ENCODE results near the gene PCDHGA1.
"Not testable (repeated sequence)": the region's sequence is repeated elsewhere in the genome, so short reads cannot be mapped to it uniquely, and the experiment has no call there.

Gene PCDHGA1

GRCh38 chr5:141371572-141372475 is 41.5 kb downstream of the PCDHGA1 start:
- Histone ChIP-seq H3K9ac (ENCODE audit: low read length) (no peak overlapping the region), H2BK5ac (ENCODE audit: low read depth, low read length, poor library complexity) (no peak overlapping the region), H3K23ac (ENCODE audit: low read length) (no peak overlapping the region), H3K79me1 (ENCODE audit: low read length) (no peaks in the 10 kb centered on the region), H3K27me3 (ENCODE audit: insufficient read depth, low read length) (no peaks in the 10 kb centered on the region), H3K4me1 (ENCODE audit: control insufficient read depth in 1 of 2, insufficient read depth in 2 of 2, low read length in 2 of 2) (no peaks in the 10 kb centered on the region), H4K12ac (ENCODE audit: low read depth, low read length) (no peak overlapping the region), H3K4ac (ENCODE audit: low read depth, low read length) (no peak overlapping the region), H4K91ac (ENCODE audit: low read depth, low read length) (no peak overlapping the region), H3K14ac (ENCODE audit: low read length) (no peak overlapping the region), H2BK12ac (ENCODE audit: low read length) (no peak overlapping the region), H3K4me3 (ENCODE audit: low read depth, low read length) (peak overlapping the region; percentile 13), H2AFZ (ENCODE audit: insufficient read depth, low read length, poor library complexity) (no peak overlapping the region), H3K27ac (ENCODE audit: low read depth, low read length) (no peak overlapping the region), H2BK120ac (ENCODE audit: insufficient read depth, low read length, poor library complexity) (no peak overlapping the region), H2AK5ac (ENCODE audit: low read length) (no peak overlapping the region), H3K18ac (ENCODE audit: low read length) (no peak overlapping the region), H4K8ac (ENCODE audit: low read depth, low read length) (no peak overlapping the region), H3K36me3 (ENCODE audit: control insufficient read depth in 1 of 2, insufficient read depth in 2 of 2, low read length in 2 of 2) (peaks cover 2 to 3% of the 10 kb centered on the region in 2 experiments), H3K4me2 (ENCODE audit: low read length) (no peak overlapping the region), H3K79me2 (ENCODE audit: control insufficient read depth, insufficient read depth, low read length, poor library complexity) (no peaks in the 10 kb centered on the region), H3K9me3 (ENCODE audit: insufficient read depth, low read depth, low read length) (peaks cover 36% of the 10 kb centered on the region)
- no CpG with 5 or more reads among the region's 69 CpGs for WGBS (ENCODE audit: extremely low coverage, insufficient coverage, insufficient read length)
- no peak for DNase-seq

GRCh38 chr5:141373673-141374317 is 43.5 kb downstream of the PCDHGA1 start, which contains the start of gene PCDHGA6:
Gene PCDHGA6, plus strand, starts transcription at chr5:141373891. Its CDS starts 193 bp downstream, at chr5:141374084.
- Histone ChIP-seq H3K23ac (ENCODE audit: low read length) (no peak within 1 kb of the TSS), H2BK5ac (ENCODE audit: low read depth, low read length, poor library complexity) (no peak within 1 kb of the TSS)

GRCh38 chr5:141374627-141375026 is 44.3 kb downstream of the PCDHGA1 start:
- no peak overlapping the region for H3K9ac ChIP-seq (ENCODE audit: low read length)
- H4K91ac ChIP-seq (ENCODE audit: low read depth, low read length): no peak overlapping the region
- peaks cover 2 to 3% of the 10 kb centered on the region in 2 experiments for H3K36me3 ChIP-seq (ENCODE audit: control insufficient read depth in 1 of 2, insufficient read depth in 2 of 2, low read length in 2 of 2)
- no peak overlapping the region for H2BK12ac ChIP-seq (ENCODE audit: low read length)
- no peak overlapping the region for H2BK5ac ChIP-seq (ENCODE audit: low read depth, low read length, poor library complexity)
- no peak for DNase-seq
- no peaks in the 10 kb centered on the region for H3K27me3 ChIP-seq (ENCODE audit: insufficient read depth, low read length)
- no peaks in the 10 kb centered on the region for H3K79me2 ChIP-seq (ENCODE audit: control insufficient read depth, insufficient read depth, low read length, poor library complexity)
- H4K8ac ChIP-seq (ENCODE audit: low read depth, low read length): no peak overlapping the region
- H3K79me1 ChIP-seq (ENCODE audit: low read length): no peaks in the 10 kb centered on the region
- no peak overlapping the region for H3K18ac ChIP-seq (ENCODE audit: low read length)
- H2BK120ac ChIP-seq (ENCODE audit: insufficient read depth, low read length, poor library complexity): no peak overlapping the region
- peaks cover 36% of the 10 kb centered on the region for H3K9me3 ChIP-seq (ENCODE audit: insufficient read depth, low read depth, low read length)
- H3K4me3 ChIP-seq (ENCODE audit: low read depth, low read length): no peak overlapping the region
- H3K4ac ChIP-seq (ENCODE audit: low read depth, low read length): no peak overlapping the region
- H3K23ac ChIP-seq (ENCODE audit: low read length): no peak overlapping the region
- H2AK5ac ChIP-seq (ENCODE audit: low read length): no peak overlapping the region
- no peak overlapping the region for H4K12ac ChIP-seq (ENCODE audit: low read depth, low read length)
- H3K14ac ChIP-seq (ENCODE audit: low read length): no peak overlapping the region
- WGBS (ENCODE audit: extremely low coverage, insufficient coverage, insufficient read length): no CpG with 5 or more reads among the region's 14 CpGs
- no peak overlapping the region for H3K4me2 ChIP-seq (ENCODE audit: low read length)
- H2AFZ ChIP-seq (ENCODE audit: insufficient read depth, low read length, poor library complexity): no peak overlapping the region
- no peaks in the 10 kb centered on the region for H3K4me1 ChIP-seq (ENCODE audit: control insufficient read depth in 1 of 2, insufficient read depth in 2 of 2, low read length in 2 of 2)
- no peak overlapping the region for H3K27ac ChIP-seq (ENCODE audit: low read depth, low read length)

More at GRCh38 chr5:141373673-141374317, 43.5 kb downstream of the PCDHGA1 start, which contains the start of gene PCDHGA6:
- H4K12ac ChIP-seq (ENCODE audit: low read depth, low read length): no peak within 1 kb of the TSS
- H3K9me3 ChIP-seq (ENCODE audit: insufficient read depth, low read depth, low read length): peaks cover 36% of the 10 kb centered on the region
- no peaks in the 10 kb centered on the region for H3K79me2 ChIP-seq (ENCODE audit: control insufficient read depth, insufficient read depth, low read length, poor library complexity)
- H2BK120ac ChIP-seq (ENCODE audit: insufficient read depth, low read length, poor library complexity): no peak within 1 kb of the TSS
- H3K14ac ChIP-seq (ENCODE audit: low read length): no peak within 1 kb of the TSS
- H3K4me3 ChIP-seq (ENCODE audit: low read depth, low read length): peak within 1 kb of the TSS; percentile 3
- H2AK5ac ChIP-seq (ENCODE audit: low read length): no peak within 1 kb of the TSS
- H4K8ac ChIP-seq (ENCODE audit: low read depth, low read length): no peak within 1 kb of the TSS
- no peak within 1 kb of the TSS for H3K4me2 ChIP-seq (ENCODE audit: low read length)
- no peaks in the 10 kb centered on the region for H3K27me3 ChIP-seq (ENCODE audit: insufficient read depth, low read length)
- no peak within 1 kb of the TSS for H3K27ac ChIP-seq (ENCODE audit: low read depth, low read length)
- no peaks in the 10 kb centered on the region for H3K79me1 ChIP-seq (ENCODE audit: low read length)
- no peak within 1 kb of the TSS for H3K18ac ChIP-seq (ENCODE audit: low read length)
- peak in 1 of 2 donors; percentile 29 for DNase-seq
- no peak within 1 kb of the TSS for H3K4ac ChIP-seq (ENCODE audit: low read depth, low read length)
- H2BK12ac ChIP-seq (ENCODE audit: low read length): no peak within 1 kb of the TSS
- H3K9ac ChIP-seq (ENCODE audit: low read length): no peak within 1 kb of the TSS
- no CpG with 5 or more reads among the region's 27 CpGs for WGBS (ENCODE audit: extremely low coverage, insufficient coverage, insufficient read length)
- H4K91ac ChIP-seq (ENCODE audit: low read depth, low read length): no peak within 1 kb of the TSS
- H3K36me3 ChIP-seq (ENCODE audit: control insufficient read depth in 1 of 2, insufficient read depth in 2 of 2, low read length in 2 of 2): peaks cover 2 to 3% of the 10 kb centered on the region in 2 experiments
- H3K4me1 ChIP-seq (ENCODE audit: control insufficient read depth in 1 of 2, insufficient read depth in 2 of 2, low read length in 2 of 2): no peaks in the 10 kb centered on the region
- H2AFZ ChIP-seq (ENCODE audit: insufficient read depth, low read length, poor library complexity): no peak within 1 kb of the TSS

GRCh38 chr5:141375444-141376155 is 45.3 kb downstream of the PCDHGA1 start:
- H3K4me1 ChIP-seq (ENCODE audit: control insufficient read depth in 1 of 2, insufficient read depth in 2 of 2, low read length in 2 of 2); H4K91ac ChIP-seq (ENCODE audit: low read depth, low read length); DNase-seq; H2BK5ac ChIP-seq (ENCODE audit: low read depth, low read length, poor library complexity); H3K4me2 ChIP-seq (ENCODE audit: low read length); H3K14ac ChIP-seq (ENCODE audit: low read length); H4K8ac ChIP-seq (ENCODE audit: low read depth, low read length); H3K27me3 ChIP-seq (ENCODE audit: insufficient read depth, low read length); H2BK12ac ChIP-seq (ENCODE audit: low read length); H3K23ac ChIP-seq (ENCODE audit: low read length); H4K12ac ChIP-seq (ENCODE audit: low read depth, low read length); H3K36me3 ChIP-seq (ENCODE audit: control insufficient read depth in 1 of 2, insufficient read depth in 2 of 2, low read length in 2 of 2); H3K18ac ChIP-seq (ENCODE audit: low read length); H3K79me1 ChIP-seq (ENCODE audit: low read length); H3K79me2 ChIP-seq (ENCODE audit: control insufficient read depth, insufficient read depth, low read length, poor library complexity); H3K9ac ChIP-seq (ENCODE audit: low read length); H3K27ac ChIP-seq (ENCODE audit: low read depth, low read length); H2AK5ac ChIP-seq (ENCODE audit: low read length); H2BK120ac ChIP-seq (ENCODE audit: insufficient read depth, low read length, poor library complexity); H3K4me3 ChIP-seq (ENCODE audit: low read depth, low read length); H2AFZ ChIP-seq (ENCODE audit: insufficient read depth, low read length, poor library complexity); H3K4ac ChIP-seq (ENCODE audit: low read depth, low read length): not testable (repeated sequence)
- H3K9me3 ChIP-seq (ENCODE audit: insufficient read depth, low read depth, low read length): peaks cover 36% of the 10 kb centered on the region
- WGBS (ENCODE audit: extremely low coverage, insufficient coverage, insufficient read length): no CpG with 5 or more reads among the region's 48 CpGs

All from trophoblast cell (in vitro differentiated cells and primary cell).